Measurements from ENCODE around the gene HSD11B1. TPM values are rescaled to one million over a fixed set of nuclear protein-coding genes. Genes with fewer than 3 reads are reported as not detected.

The HSD11B1 gene
- total and polyA plus RNA-seq, 4 donors = 3.0 to 21.5 (median 12.1) TPM

- intact Hi-C loops (cut with DNase I) = no loop called here
- 84 to 87% methylated on average over 2 of the region's 2 CpGs for WGBS, 2 donors
Measured at GRCh38 chr1:209766051-209766450, 61.4 kb downstream of the HSD11B1 start.

GRCh38 chr1:209767096-209767495 is 62.5 kb downstream of the HSD11B1 start:
- Histone ChIP-seq H3K27me3 (ENCODE audit: control insufficient read depth in 1 of 2, insufficient read depth in 2 of 2, low read length in 1 of 2) (no peaks in the 10 kb centered on the region), H3K27ac (ENCODE audit: low read depth in 1 of 2, low read length in 2 of 2) (no peak overlapping the region), H3K36me3 (ENCODE audit: control insufficient read depth in 1 of 2, insufficient read depth in 2 of 2, low read length in 1 of 2) (no peaks in the 10 kb centered on the region), H3K4me1 (ENCODE audit: control insufficient read depth in 1 of 2, insufficient read depth in 2 of 2, low read length in 2 of 2) (peaks cover 0 to 2% of the 10 kb centered on the region in 2 donors), H3K9me3 (ENCODE audit: control insufficient read depth, low read length) (no peaks in the 10 kb centered on the region), H3K4me3 (ENCODE audit: low read length in 2 of 2) (no peak overlapping the region)
- intact Hi-C loops (cut with DNase I) = no loop called here
- ATAC-seq (ENCODE audit: low FRiP score) (no peak), DNase-seq (no peak)

More at GRCh38 chr1:209766051-209766450, 61.4 kb downstream of the HSD11B1 start:
- no peak overlapping the region for H3K27ac ChIP-seq (ENCODE audit: low read depth in 1 of 2, low read length in 2 of 2)
- H3K27me3 ChIP-seq (ENCODE audit: control insufficient read depth in 1 of 2, insufficient read depth in 2 of 2, low read length in 1 of 2) = no peaks in the 10 kb centered on the region
- DNase-seq = no peak
- no peak for ATAC-seq (ENCODE audit: low FRiP score)
- no peaks in the 10 kb centered on the region for H3K9me3 ChIP-seq (ENCODE audit: control insufficient read depth, low read length)
- H3K4me3 ChIP-seq (ENCODE audit: low read length in 2 of 2) = no peak overlapping the region
- peaks cover 0 to 2% of the 10 kb centered on the region in 2 donors for H3K4me1 ChIP-seq (ENCODE audit: control insufficient read depth in 1 of 2, insufficient read depth in 2 of 2, low read length in 2 of 2)
- no peaks in the 10 kb centered on the region for H3K36me3 ChIP-seq (ENCODE audit: control insufficient read depth in 1 of 2, insufficient read depth in 2 of 2, low read length in 1 of 2)

- Histone ChIP-seq H3K36me3 (ENCODE audit: control insufficient read depth in 1 of 2, insufficient read depth in 2 of 2, low read length in 1 of 2) (no peaks in the 10 kb centered on the region), H3K4me3 (ENCODE audit: low read length in 2 of 2) (no peak overlapping the region), H3K27ac (ENCODE audit: low read depth in 1 of 2, low read length in 2 of 2) (no peak overlapping the region), H3K9me3 (ENCODE audit: control insufficient read depth, low read length) (no peaks in the 10 kb centered on the region), H3K4me1 (ENCODE audit: control insufficient read depth in 1 of 2, insufficient read depth in 2 of 2, low read length in 2 of 2) (peaks cover 0 to 2% of the 10 kb centered on the region in 2 donors), H3K27me3 (ENCODE audit: control insufficient read depth in 1 of 2, insufficient read depth in 2 of 2, low read length in 1 of 2) (no peaks in the 10 kb centered on the region)
- DNase-seq = no peak
- intact Hi-C loops (cut with DNase I) = no loop called here
- ATAC-seq (ENCODE audit: low FRiP score) = no peak
Measured at GRCh38 chr1:209767706-209768105, 63.1 kb downstream of the HSD11B1 start.

GRCh38 chr1:209768354-209768774 is 63.7 kb downstream of the HSD11B1 start:
- ATAC-seq (ENCODE audit: low FRiP score) (no peak), DNase-seq (no peak)
- Histone ChIP-seq H3K4me1 (ENCODE audit: control insufficient read depth in 1 of 2, insufficient read depth in 2 of 2, low read length in 2 of 2) (peaks cover 0 to 2% of the 10 kb centered on the region in 2 donors), H3K9me3 (ENCODE audit: control insufficient read depth, low read length) (no peaks in the 10 kb centered on the region), H3K27ac (ENCODE audit: low read depth in 1 of 2, low read length in 2 of 2) (peak overlapping the region in 1 of 2 donors; percentile 33), H3K27me3 (ENCODE audit: control insufficient read depth in 1 of 2, insufficient read depth in 2 of 2, low read length in 1 of 2) (no peaks in the 10 kb centered on the region), H3K4me3 (ENCODE audit: low read length in 2 of 2) (no peak overlapping the region), H3K36me3 (ENCODE audit: control insufficient read depth in 1 of 2, insufficient read depth in 2 of 2, low read length in 1 of 2) (no peaks in the 10 kb centered on the region)
- intact Hi-C loops (cut with DNase I) = no loop called here
- WGBS, 2 donors = 89 to 95% methylated on average over 9 of the region's 9 CpGs

GRCh38 chr1:209769171-209769904 is 64.7 kb downstream of the HSD11B1 start:
- DNase-seq (peak; percentile 85 to 91), ATAC-seq (ENCODE audit: low FRiP score) (peak; percentile 88)
- WGBS, 2 donors = 3% methylated on average over 13 of the region's 13 CpGs
- no peaks in the 10 kb centered on the region for H3K27me3 ChIP-seq (ENCODE audit: control insufficient read depth in 1 of 2, insufficient read depth in 2 of 2, low read length in 1 of 2)
- H3K27ac ChIP-seq (ENCODE audit: low read depth in 1 of 2, low read length in 2 of 2) = peak overlapping the region; percentile 78 to 97
- intact Hi-C loops (cut with DNase I) = no loop called here
- no peaks in the 10 kb centered on the region for H3K9me3 ChIP-seq (ENCODE audit: control insufficient read depth, low read length)
- no peaks in the 10 kb centered on the region for H3K36me3 ChIP-seq (ENCODE audit: control insufficient read depth in 1 of 2, insufficient read depth in 2 of 2, low read length in 1 of 2)
- no peak overlapping the region for H3K4me3 ChIP-seq (ENCODE audit: low read length in 2 of 2)
- peaks cover 0 to 2% of the 10 kb centered on the region in 2 donors for H3K4me1 ChIP-seq (ENCODE audit: control insufficient read depth in 1 of 2, insufficient read depth in 2 of 2, low read length in 2 of 2)

- H3K36me3 ChIP-seq (ENCODE audit: control insufficient read depth in 1 of 2, insufficient read depth in 2 of 2, low read length in 1 of 2) = no peaks in the 10 kb centered on the region
- DNase-seq (no peak), ATAC-seq (ENCODE audit: low FRiP score) (peak; percentile 24)
- H3K4me3 ChIP-seq (ENCODE audit: low read length in 2 of 2) = no peak overlapping the region
- no peaks in the 10 kb centered on the region for H3K27me3 ChIP-seq (ENCODE audit: control insufficient read depth in 1 of 2, insufficient read depth in 2 of 2, low read length in 1 of 2)
- intact Hi-C loops (cut with DNase I) = no loop called here
- WGBS, 2 donors = 48 to 62% methylated on average over 7 of the region's 7 CpGs
- peaks cover 0 to 2% of the 10 kb centered on the region in 2 donors for H3K4me1 ChIP-seq (ENCODE audit: control insufficient read depth in 1 of 2, insufficient read depth in 2 of 2, low read length in 2 of 2)
- H3K9me3 ChIP-seq (ENCODE audit: control insufficient read depth, low read length) = no peaks in the 10 kb centered on the region
- H3K27ac ChIP-seq (ENCODE audit: low read depth in 1 of 2, low read length in 2 of 2) = peak overlapping the region; percentile 78 to 97
Measured at GRCh38 chr1:209769971-209770370, 65.3 kb downstream of the HSD11B1 start.

- intact Hi-C loops (cut with DNase I) = no loop called here
- 93 to 95% methylated on average over 17 of the region's 17 CpGs for WGBS, 2 donors
- H3K9me3 ChIP-seq (ENCODE audit: control insufficient read depth, low read length) = no peaks in the 10 kb centered on the region
- DNase-seq (no peak), ATAC-seq (ENCODE audit: low FRiP score) (no peak)
- no peak overlapping the region for H3K27ac ChIP-seq (ENCODE audit: low read depth in 1 of 2, low read length in 2 of 2)
- H3K4me3 ChIP-seq (ENCODE audit: low read length in 2 of 2) = no peak overlapping the region
- H3K27me3 ChIP-seq (ENCODE audit: control insufficient read depth in 1 of 2, insufficient read depth in 2 of 2, low read length in 1 of 2) = no peaks in the 10 kb centered on the region
- peaks cover 0 to 2% of the 10 kb centered on the region in 2 donors for H3K4me1 ChIP-seq (ENCODE audit: control insufficient read depth in 1 of 2, insufficient read depth in 2 of 2, low read length in 2 of 2)
- H3K36me3 ChIP-seq (ENCODE audit: control insufficient read depth in 1 of 2, insufficient read depth in 2 of 2, low read length in 1 of 2) = no peaks in the 10 kb centered on the region
Measured at GRCh38 chr1:209770636-209771415, 66.2 kb downstream of the HSD11B1 start.

- no peaks in the 10 kb centered on the region for H3K27me3 ChIP-seq (ENCODE audit: control insufficient read depth in 1 of 2, insufficient read depth in 2 of 2, low read length in 1 of 2)
- intact Hi-C loops (cut with DNase I) = no loop called here
- H3K4me3 ChIP-seq (ENCODE audit: low read length in 2 of 2) = no peak overlapping the region
- no peaks in the 10 kb centered on the region for H3K9me3 ChIP-seq (ENCODE audit: control insufficient read depth, low read length)
- peaks cover 0 to 2% of the 10 kb centered on the region in 2 donors for H3K4me1 ChIP-seq (ENCODE audit: control insufficient read depth in 1 of 2, insufficient read depth in 2 of 2, low read length in 2 of 2)
- H3K36me3 ChIP-seq (ENCODE audit: control insufficient read depth in 1 of 2, insufficient read depth in 2 of 2, low read length in 1 of 2) = no peaks in the 10 kb centered on the region
- DNase-seq (no peak), ATAC-seq (ENCODE audit: low FRiP score) (no peak)
- no peak overlapping the region for H3K27ac ChIP-seq (ENCODE audit: low read depth in 1 of 2, low read length in 2 of 2)
- 26 to 36% methylated on average over 6 of the region's 6 CpGs for WGBS, 2 donors
Measured at GRCh38 chr1:209772126-209772525, 67.5 kb downstream of the HSD11B1 start.

GRCh38 chr1:209774592-209774991 is 69.9 kb downstream of the HSD11B1 start:
- Histone ChIP-seq H3K4me1 (ENCODE audit: control insufficient read depth in 1 of 2, insufficient read depth in 2 of 2, low read length in 2 of 2) (peaks cover 0 to 2% of the 10 kb centered on the region in 2 donors), H3K9me3 (ENCODE audit: control insufficient read depth, low read length) (no peaks in the 10 kb centered on the region), H3K4me3 (ENCODE audit: low read length in 2 of 2) (no peak overlapping the region), H3K36me3 (ENCODE audit: control insufficient read depth in 1 of 2, insufficient read depth in 2 of 2, low read length in 1 of 2) (no peaks in the 10 kb centered on the region), H3K27me3 (ENCODE audit: control insufficient read depth in 1 of 2, insufficient read depth in 2 of 2, low read length in 1 of 2) (no peaks in the 10 kb centered on the region), H3K27ac (ENCODE audit: low read depth in 1 of 2, low read length in 2 of 2) (no peak overlapping the region)
- DNase-seq (no peak), ATAC-seq (ENCODE audit: low FRiP score) (no peak)
- intact Hi-C loops (cut with DNase I) = no loop called here
- WGBS, 2 donors = 88 to 100% methylated on average over 1 of the region's 1 CpG

Measured in aorta (tissue), 5 donors.